COLO829 (cell line): ENCODE measurements around the gene DGKD.

Source experiments
- DNase-seq: peaks from one replicate; pipeline ENCODE4 v3.0.0; 2012; ENCODE audit warnings: low spot score

Gene DGKD

DNA sequence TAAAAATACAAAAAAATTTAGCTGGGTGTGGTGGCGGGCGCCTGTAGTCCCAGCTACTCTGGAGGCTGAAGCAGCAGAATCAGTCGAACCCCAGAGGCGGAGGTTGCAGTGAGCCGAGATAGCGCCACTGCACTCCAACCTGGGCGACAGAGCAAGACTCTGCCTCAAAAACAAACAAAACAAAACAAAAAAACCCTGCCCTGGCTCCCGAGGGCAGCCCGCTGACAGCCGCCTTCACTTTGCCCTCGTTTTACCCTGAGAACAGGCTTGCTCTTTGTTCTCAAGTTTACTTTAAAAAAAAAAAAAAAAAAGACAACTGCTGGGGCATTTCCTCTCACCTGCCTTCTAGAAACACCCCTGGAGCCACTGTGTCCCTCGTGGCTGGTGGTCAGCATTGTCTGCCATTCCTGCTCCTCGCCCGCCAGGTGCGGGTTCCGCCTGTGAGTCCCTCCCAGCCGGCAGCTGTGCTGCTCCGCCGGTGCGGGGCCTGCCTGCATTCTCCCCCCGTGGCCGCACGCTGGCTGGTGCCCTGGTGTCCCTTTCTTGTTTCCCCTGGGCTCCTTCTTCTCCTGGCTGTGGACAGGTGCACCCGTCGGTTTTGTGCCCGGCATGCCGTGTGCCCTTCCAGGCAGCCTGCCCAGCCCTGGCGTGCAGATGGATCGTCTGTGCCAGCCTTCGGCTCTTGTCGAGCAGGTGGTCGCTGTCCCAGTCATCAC, 106.6 kb downstream of the DGKD start:
- peak; percentile 42 for DNase-seq

DNA sequence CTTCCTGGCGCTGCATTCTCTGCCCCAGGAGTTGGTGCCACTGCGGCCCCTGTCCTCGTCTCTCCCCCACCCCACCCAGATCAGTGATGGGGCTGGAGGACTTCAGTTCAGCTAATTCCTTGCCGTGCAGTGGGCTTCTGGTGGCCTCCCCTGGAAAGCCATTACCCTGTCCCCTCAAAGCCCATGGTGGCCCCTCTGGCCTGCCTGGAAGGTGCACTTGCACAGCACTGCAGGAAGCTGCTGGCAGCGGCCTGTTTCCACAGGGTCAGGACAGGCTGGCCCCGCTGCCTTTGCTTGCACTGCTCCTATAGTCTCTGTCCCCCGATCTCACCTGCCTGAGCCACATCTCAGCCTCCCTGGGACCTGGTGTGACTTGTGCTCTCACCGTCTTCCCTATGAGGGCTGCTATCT, 107.2 kb downstream of the DGKD start:
- DNase-seq = no peak

DNA sequence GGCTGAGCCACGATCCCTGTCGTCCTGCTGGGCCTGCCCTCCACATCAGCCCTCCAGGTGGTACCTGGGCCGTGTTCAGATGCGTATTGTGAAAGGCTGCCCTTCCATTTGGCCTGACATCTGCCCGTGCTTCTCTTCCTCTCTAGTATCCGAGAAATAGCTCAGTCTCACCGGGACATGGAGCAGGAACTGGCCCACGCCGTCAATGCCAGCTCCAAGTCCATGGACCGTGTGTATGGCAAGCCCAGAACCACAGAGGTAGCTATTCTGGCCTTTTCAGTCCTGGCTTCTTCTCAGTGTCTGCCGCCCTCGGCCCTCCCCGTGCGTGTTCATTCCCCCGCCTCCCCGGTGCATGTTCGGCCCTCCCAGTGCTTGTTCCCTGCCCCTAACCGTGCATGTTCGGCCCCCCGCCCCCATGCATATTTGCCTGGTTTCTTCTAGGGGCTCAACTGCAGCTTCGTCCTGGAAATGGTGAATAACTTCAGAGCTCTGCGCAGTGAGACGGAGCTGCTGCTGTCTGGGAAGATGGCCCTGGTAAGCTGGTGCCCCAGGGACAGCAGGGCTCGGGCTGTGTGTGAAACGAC, 108.0 kb downstream of the DGKD start:
- DNase-seq = no peak

DNA sequence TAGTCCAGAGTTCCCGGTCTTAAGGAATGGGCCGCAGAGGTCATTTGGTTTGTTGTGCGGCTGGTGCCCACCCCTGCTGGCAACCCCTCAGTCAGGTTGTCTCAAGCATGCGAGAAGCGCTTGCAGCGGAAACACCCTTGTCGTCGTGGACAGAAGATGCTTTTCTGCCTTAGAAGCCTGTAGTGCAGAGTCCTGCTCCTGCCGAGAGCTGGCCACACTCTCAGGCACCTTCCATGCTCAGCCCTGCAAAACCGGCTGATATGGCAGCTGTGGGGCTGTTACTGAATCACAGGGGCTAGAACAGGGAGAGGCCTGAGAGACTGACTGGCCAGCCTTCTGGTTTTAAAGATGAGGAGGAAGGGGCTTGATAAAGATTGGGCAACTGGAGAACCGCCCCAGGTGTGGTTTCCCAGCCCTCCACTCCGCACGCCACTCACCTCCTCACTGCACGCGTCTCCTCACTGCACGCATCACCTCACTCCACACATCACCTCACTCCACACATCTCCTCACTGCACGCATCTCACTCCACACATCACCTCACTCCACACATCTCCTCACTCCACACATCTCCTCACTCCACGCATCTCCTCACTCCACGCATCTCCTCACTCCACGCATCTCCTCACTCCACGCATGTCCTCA, 108.7 kb downstream of the DGKD start:
- DNase-seq = no peak

DNA sequence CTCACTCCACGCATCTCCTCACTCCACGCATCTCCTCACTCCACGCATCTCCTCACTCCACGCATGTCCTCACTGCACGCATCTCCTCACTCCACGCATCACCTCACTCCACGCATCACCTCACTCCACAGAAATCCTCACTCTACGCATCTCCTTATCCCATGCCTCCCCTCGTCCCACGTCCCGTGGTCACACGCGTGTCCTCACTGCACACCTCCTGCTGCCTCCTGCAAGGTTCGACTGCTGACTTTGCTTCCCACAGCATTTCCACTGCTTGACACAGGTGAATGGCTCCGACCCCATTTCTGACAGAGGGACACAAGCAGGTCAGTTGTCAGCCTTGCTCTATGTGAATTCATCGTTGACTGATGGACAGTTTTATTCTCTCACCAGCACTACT, 109.3 kb downstream of the DGKD start:
- no peak for DNase-seq

DNA sequence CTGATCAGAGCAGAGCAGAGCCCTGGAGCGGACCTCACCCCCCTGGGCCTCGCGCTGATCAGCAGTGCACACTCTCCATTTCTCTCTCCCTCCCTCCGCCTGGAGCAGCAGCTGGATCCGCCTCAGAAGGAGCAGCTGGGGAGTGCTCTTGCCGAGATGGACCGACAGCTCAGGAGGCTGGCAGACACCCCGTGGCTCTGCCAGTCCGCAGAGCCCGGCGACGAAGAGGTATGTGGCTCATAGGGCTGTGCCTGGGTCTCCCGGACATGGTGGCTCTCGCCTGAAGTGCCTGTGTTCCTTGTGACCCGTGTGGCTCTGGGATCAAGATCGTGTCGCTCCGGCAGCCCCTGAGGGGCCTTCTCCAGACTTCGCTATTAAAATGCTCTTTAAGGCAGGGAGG, 109.8 kb downstream of the DGKD start:
- no peak for DNase-seq

DNA sequence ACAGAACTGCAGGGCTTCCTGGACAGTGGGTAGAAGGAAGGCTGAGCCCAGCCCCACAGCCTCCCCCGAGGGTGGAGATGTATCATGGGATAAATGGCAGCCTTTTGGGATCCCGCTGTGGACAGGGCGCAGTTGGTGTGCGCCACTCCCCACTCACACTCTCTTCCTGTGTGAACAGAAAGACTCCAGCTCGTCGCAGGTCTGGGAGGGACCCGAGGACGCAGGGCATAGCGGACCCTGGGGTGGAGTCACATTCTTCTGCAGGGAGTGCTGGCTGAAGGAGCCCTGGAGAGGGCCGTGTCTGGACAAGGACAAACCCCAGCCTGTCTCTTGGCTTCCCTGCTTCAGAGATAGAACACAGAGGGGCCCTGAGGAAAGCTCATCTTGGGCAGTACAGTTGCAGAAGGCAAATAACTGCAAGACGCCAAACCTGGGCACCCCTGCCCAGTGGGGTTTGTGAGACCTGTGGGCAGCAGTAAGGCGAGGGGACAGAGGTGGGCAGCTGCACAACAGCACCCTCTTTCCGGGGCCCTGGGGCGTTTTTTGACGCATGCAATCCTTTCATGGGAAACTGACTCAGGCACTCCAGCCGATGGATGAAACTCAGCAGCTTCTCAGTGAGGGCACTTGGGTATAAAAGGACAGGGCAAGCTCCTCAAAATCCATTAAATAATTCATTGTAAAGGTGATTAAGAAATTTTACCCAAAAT, 110.4 kb downstream of the DGKD start:
- DNase-seq = no peak

DNA sequence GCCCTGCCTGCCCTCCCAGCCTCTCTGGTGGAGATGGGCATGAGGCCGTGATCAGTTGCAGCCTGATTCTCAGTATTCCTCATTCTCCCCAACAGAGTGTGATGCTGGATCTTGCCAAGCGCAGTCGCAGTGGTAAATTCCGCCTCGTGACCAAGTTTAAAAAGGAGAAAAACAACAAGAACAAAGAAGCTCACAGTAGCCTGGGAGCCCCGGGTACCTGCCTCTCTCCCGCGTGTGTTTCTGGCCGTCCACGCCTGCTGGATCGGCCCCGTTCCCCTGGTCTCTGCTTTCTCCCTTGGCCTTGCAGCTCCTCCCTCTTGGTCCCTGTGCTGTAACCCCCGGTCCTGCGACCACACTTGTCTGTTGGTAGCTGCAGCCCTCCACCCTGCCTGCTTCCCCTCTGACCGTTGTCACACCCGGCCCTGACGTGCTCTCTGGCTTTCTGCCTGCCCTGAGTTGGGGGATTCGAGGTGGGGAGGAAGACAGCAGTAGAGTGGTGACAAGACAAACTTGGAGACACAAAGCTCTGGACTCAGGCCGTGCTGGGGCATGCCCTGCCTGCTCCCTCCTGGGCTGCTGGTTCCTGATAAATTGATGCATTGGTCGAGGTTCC, 112.8 kb downstream of the DGKD start:
- DNase-seq = no peak

DNA sequence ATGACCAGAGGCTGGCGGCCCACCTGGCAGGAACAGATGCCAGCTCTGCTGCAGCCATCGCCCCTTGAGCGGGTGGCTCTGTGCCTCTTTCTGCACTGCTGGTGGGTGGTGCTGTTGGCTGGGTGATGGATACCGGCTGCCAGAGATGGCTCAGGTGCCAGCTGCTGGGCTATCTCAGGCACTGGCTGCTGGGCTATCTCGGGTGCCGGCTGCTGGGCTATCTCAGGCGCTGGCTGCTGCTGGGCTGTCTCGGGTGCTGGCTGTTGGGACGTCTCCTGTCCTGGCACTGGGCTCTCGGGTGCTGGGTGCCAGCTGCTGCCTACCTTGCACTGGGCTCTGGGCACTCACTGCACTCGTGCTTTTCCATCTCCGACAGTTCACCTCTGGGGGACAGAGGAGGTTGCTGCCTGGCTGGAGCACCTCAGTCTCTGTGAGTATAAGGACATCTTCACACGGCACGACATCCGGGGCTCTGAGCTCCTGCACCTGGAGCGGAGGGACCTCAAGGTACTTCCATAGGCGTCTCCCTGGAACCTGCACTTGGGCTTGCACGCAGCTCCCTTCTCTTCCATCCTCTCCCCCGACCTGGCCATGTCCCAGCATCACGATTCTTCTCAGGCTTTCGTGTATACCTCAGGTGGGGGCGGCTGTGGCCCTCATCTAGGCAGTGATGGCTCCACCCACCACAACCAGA, 113.9 kb downstream of the DGKD start:
- DNase-seq = no peak

DNA sequence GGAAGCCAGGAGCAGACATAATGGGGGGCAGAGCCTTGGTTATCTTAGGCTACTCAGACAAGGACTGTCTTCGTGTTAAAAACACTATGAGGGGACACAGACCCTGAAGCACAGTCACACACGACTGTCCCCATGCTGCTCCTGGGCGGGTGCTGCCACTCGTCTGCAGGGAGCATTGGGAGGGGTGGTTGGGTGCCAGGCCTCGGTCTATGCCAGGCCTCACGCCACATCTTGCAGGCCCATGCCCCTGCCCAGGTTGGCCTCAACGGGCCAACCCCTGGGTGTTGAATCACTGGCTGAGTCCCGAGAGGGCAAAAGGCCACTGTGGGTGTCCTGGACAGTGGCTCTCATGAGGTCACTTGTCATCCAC, 114.4 kb downstream of the DGKD start:
- no peak for DNase-seq

DNA sequence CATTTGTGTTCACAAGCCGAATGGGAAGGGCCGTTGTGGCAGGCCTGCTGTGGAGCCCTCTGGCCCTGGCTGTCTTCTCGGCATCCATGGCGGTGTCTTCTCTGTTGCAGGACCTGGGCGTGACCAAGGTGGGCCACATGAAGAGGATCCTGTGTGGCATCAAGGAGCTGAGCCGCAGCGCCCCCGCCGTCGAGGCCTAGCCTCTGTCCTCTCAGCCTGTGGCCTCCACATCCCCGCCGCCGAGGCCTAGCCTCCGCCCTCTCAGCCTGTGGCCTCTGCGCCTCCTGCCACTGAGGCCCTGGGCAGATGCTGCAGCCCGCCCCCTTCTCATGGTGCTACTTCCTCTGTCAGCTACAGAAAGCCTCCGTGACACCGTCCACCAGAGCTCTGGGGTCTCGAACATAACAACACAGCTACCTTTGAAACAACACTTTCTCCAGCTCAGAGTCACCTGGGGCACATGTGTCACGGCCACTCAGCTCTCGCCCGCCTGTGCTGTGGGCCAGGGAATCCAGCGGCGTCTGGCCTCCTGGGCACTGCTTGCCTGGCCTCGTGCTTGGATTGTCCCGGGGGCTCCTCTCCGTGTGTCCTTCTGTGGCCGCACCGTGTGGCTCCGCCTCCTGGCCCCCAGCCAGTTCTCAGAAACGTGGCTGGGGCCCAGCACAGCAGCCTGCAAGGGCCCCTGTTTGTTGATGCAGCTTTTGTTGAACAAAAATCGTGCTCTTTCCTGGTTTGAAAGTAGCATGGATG, 115.1 kb downstream of the DGKD start:
- DNase-seq = no peak

DNA sequence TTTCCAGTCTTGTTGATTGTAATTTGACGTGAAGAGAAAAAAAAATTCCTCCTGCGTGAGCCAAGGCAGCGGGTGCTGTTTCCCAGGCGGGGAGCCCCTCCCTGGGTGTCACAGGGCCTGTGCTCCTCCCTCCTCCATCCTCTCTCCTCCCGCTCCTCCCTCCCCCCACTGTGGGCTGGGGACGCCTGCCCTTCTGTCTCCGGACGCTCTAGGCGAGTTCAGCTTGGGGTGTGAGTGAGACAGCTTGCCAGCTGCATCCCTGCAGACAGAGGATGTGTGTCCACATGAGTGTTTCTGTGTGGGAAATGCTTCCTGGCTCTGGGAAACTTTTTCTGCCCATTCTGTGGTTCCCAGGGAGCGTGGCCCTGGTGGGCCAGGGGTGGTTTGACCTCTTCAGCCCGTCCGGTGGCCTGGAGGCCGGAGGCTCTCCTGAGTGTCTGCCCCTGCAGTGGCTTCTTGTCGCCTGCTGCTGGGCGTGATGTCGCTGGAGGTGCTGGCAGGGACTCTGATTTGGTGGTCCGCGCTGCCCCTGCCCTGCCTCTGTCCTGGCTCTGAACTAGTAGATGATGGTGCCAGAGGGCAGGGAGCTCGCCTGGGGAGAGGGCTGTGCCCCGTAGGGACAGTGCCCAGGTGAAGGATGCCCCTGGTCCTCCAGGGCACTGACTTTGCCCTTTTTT, 115.9 kb downstream of the DGKD start:
- DNase-seq = no peak

DNA sequence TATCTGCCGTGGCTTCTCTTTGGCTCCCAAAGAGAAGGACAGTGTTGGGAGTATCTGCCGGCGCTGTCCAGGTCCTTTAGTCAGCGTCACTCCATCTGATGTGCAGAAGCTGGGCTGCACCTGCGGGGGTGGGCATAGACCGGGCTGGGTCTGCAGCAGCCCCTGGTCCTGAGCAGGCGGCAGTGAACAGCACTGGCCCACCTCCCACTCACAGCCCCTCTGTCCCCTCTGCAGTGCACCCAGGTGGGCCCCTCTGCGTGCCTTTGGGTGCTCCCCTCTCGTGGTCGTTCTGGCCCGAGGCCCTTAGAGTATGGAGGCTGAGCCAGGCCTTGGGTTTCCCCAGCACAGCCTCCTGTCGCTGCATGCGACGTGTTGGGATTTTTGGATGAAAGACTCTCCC, 116.5 kb downstream of the DGKD start:
- no peak for DNase-seq

DNA sequence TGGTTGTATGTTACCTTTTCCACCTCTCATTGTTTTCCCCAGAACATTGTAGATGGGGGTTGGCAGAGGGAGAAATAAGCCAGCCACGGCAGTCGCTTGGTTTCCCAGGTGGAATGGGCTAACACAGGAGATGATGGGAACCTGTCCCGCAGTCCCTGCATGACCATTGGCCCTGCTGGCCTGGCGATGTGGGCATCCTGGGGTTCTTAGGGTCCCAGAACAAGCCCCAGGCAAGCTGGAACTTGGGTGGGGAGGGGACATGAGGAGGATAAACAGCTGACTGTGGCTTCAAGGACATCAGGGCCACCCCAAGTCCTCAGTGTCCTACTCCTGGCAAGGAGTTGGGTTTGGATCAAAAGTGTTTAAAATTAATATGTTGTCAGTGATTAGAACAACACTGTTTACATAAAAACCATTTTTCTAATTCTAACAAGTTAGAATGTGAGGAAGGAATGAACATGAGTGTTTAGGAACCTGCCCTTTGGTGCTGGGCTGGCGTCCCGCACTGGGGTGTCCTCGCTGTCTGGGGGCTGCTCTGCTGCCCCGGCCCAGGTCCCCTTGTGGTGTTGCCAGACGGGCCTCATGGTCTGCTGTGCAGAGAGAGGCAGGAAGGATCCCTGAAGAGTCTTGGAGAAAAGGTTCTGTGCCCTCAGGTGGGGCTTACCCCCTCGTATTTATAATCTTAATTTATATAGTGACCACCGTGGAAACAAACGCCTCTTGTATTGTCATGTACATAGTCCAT, 117.2 kb downstream of the DGKD start:
- DNase-seq = no peak

DNA sequence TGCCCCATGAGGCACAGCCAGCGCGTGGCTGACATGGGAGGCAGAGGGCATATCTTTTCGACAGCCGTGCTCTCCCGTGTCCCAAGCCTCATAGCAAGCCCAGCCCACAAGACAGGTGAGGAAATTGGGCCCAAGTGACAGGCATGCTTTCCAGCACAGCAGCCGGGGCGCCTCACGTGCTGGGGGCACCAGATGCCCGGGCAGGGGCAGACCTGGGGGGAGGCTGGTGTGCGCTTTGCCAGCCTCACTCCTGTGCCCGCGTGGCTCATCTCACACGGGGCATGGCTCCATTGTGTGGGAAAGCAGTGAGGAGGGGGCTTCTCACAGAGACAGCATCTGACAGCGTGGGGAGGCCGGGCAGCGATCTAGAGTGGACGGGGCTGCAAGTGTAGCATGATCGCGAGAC, 119.1 kb downstream of the DGKD start:
- no peak for DNase-seq

DNA sequence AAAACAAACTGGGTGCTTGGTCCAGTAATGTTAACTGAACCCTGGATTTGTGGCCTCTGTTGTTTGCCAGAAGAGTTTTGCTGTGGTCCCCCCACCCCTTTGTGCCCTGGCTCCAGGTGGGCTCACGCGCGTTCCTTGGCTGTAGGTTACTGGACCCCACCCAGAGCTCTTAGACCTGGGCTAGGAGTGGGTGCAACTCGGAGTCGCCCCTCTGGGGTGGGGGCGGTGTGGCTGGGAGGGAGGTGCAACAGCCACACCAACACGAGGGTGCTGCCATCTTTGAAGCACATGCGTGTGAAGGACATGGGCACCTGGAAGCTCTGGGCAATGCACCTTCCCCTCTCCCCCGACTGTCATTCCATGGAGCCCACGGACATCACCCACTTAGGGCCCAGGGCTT, 119.6 kb downstream of the DGKD start:
- DNase-seq = no peak

DNA sequence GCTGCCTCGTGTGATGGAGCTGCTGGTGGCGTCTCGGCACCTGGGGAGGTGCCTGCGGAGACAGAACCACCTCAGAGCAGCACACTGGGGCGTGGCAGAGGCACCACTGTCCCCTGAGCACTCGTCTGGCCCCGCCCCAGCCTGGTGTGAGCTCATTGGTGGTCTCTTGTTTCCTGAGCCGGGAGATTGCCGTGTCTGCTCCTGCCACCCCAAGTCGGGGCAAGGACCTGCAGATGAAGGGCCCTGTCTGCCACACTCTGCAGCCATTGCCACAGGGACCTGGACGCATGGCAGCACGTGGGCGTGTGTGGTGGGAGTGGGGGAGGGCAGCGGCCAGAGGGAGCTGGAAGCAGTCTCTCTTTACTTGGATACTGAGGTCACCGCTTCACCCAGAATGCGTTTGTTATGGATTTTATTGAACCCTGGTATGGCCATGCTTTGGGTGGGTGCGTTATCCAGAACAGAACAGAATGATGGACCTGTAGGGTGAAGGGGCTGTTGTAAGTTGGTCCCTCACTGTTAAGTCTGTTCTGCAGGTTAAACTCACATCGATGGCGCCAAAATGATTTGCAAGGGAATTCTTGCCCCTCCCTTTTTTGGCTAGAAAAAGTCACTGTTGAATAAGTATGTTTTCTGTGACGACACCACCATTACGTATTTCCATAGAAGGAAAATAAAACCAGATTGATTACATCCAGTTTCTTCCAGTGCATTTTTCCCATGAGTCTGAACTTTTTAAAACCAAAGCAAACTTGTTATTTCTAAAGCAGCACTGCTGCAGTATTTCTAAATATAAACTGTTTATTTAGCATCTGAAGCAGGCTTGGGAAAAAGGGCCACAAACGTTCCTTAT, 120.2 kb downstream of the DGKD start:
- no peak for DNase-seq

DNA sequence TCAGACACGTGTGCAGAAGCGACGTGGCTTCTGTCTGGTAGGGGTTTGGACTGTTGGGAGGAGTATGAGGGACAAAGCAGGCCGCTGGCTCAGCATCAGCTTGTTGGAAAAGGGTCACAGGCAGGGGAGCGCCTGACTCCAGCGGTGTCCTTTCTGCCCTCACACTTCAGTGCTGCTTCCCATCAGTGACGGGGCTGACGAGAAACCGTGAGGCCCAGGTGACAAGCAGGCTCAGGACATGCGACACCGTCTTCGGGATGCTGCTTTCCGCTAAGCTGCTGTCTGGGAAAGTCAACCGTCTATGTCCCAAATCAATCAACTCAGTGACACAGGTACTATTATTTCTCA, 121.7 kb downstream of the DGKD start:
- no peak for DNase-seq
